GM12878 (cell line): Measurements from ENCODE around the gene NRN1L.

ENCODE experiments used
- CTCF ChIP-seq, 3 experiments: IDR thresholded peaks in 2 of 3; conservative IDR thresholded peaks in 1 of 3; 2 replicates each; pipeline ENCODE4 v1.5.1; 2011; ENCODE audit warnings: low read depth in 3 of 3, low read length in 3 of 3, mild to moderate bottlenecking in 3 of 3, control low read depth in 2 of 3, moderate library complexity in 2 of 3, inconsistent platforms in 1 of 3, mixed read lengths in 1 of 3; ENCODE audit not compliant: control insufficient read depth in 2 of 3, insufficient read depth in 1 of 3; ENCODE audit errors: extremely low read depth in 1 of 3
- TAF1 ChIP-seq: IDR thresholded peaks from 2 replicates; pipeline ENCODE4 v1.6.1; 2011; ENCODE audit warnings: mild to moderate bottlenecking, low read depth, low read length, borderline replicate concordance

GRCh38 chr16:67907397-67908180, 22.9 kb downstream of the NRN1L start:
- TF ChIP-seq CTCF (IDR thresholded peaks at IDR 0.05 in 2 of 3, conservative IDR thresholded peaks at IDR 0.05 in 1 of 3; ENCODE audit: control insufficient read depth in 2 of 3, extremely low read depth in 1 of 3, insufficient read depth in 1 of 3, low read depth in 3 of 3, low read length in 3 of 3) (no peak), TAF1 (no peak)
